Measurements from ENCODE around the gene CNOT1.
"Not testable (repeated sequence)": the region's sequence is repeated elsewhere in the genome, so short reads cannot be mapped to it uniquely, and the experiment has no call there.

GRCh38 chr16:58612965-58613364 is 16.7 kb downstream of the CNOT1 start:
- TF ChIP-seq CTCF (IDR thresholded peaks at IDR 0.05 in 2 of 3, conservative IDR thresholded peaks at IDR 0.05 in 1 of 3; ENCODE audit: control insufficient read depth in 2 of 3, extremely low read depth in 1 of 3, insufficient read depth in 1 of 3, low read depth in 3 of 3, low read length in 3 of 3); RUNX3 (IDR thresholded peaks at IDR 0.05; ENCODE audit: low read length); POLR2AphosphoS5 (IDR thresholded peaks at IDR 0.05; ENCODE audit: low read length); RAD51 (IDR thresholded peaks at IDR 0.05); ATF3 (IDR thresholded peaks at IDR 0.05; ENCODE audit: borderline replicate concordance, extremely low read depth, low read depth, low read length); CHD2 (IDR thresholded peaks at IDR 0.05; ENCODE audit: borderline replicate concordance, low read depth, low read length); CHD4 (IDR thresholded peaks at IDR 0.05); GABPA (IDR thresholded peaks at IDR 0.05; ENCODE audit: low read depth); SMAD5 (IDR thresholded peaks at IDR 0.05; ENCODE audit: low read depth); SUPT20H (IDR thresholded peaks at IDR 0.05; ENCODE audit: borderline replicate concordance, control insufficient read depth, low read depth, low read length); MEF2B (IDR thresholded peaks at IDR 0.05; ENCODE audit: partially characterized antibody, poor library complexity, severe bottlenecking); FOXM1 (IDR thresholded peaks at IDR 0.05; ENCODE audit: low read depth, low read length); FOS (IDR thresholded peaks at IDR 0.05; ENCODE audit: borderline replicate concordance, extremely low read depth, insufficient read length): not testable (repeated sequence)
